Measurements from ENCODE around the gene BOK. TPM values are rescaled to one million over a fixed set of nuclear protein-coding genes. Genes with fewer than 3 reads are reported as not detected.
A peak's percentile ranks its signal among the peaks of the same experiment; 100 is the strongest.

BOK gene
- total and polyA plus RNA-seq, 9 of the 15 experiments (the other 6 are each of a cell fraction or from before 2014, with no cell fraction given), result 0.03 to 3.3 (median 2.0) TPM; not detected in 1

DNA sequence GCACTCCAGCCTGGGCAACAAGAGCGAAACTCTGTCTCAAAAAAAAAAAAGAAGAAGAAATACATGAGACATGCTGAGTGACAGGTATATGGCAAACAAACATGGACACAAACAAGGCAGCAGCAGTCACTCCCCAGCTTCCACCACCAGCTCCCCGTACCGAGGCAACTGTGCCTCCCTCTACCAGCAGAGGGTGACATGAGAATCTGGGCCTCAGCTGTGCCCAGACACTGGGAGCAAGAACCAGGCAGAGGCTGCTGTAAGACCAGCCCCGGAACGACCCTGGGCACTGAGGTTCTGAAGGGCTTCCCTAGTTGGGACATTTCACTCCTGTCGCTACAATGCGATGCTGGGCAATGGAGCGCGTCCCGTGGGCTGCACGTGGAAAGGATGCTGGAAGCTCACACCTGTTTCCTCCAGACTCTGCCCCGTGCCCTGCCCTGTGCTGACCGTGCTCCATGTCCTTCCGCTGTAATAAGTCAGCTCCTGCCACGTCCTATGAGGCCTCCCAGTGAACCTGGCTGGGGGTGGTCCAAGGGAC is 37.1 kb downstream of the BOK start:
- Histone ChIP-seq H3K4me1 (replicated peaks in 1 of 2; ENCODE audit: control insufficient read depth in 2 of 2, insufficient read depth in 2 of 2, low read length in 2 of 2) (no peaks in the 10 kb centered on the region), H3K79me2 (ENCODE audit: control insufficient read depth, insufficient read depth, low read length) (no peaks in the 10 kb centered on the region), H3K36me3 (ENCODE audit: control insufficient read depth, insufficient read depth, low read length) (peaks cover 55% of the 10 kb centered on the region; the same call in 1 of the 3 replicates), H3K27me3 (ENCODE audit: control insufficient read depth in 2 of 2, insufficient read depth in 2 of 2, low read length in 2 of 2) (no peaks in the 10 kb centered on the region), H3K4me3 (no peak overlapping the region), H3K27ac (ENCODE audit: extremely low read depth, low read depth, low read length) (no peak overlapping the region), H2AFZ (ENCODE audit: low read depth, low read length) (no peak overlapping the region), H3K4me2 (ENCODE audit: insufficient read depth, low read length) (no peak overlapping the region), H3K9ac (ENCODE audit: insufficient read depth in 1 of 2, low read depth in 2 of 2, low read length in 2 of 2) (peak overlapping the region in 1 of 2 experiments; percentile 52; a peak in 1 of 4 replicates), H4K20me1 (replicated peaks; ENCODE audit: control insufficient read depth, insufficient read depth, low read length) (no peaks in the 10 kb centered on the region), H3K9me3 (replicated peaks; ENCODE audit: control insufficient read depth, insufficient read depth, low read depth, low read length) (no peaks in the 10 kb centered on the region), H3K9me1 (ENCODE audit: control insufficient read depth, insufficient read depth, low read length) (no peaks in the 10 kb centered on the region)
- ChIA-PET CTCF (ENCODE audit: low intra/inter-chr PET ratio) (no interaction called here), POLR2A (no interaction called here)
- FAIRE-seq, result no peak
- TF ChIP-seq BRCA1 (IDR thresholded peaks at IDR 0.05) (no peak), BRCA1 (CRISPR knock-in tag; IDR thresholded peaks at IDR 0.05) (no peak), ZNF140 (CRISPR knock-in tag; IDR thresholded peaks at IDR 0.05) (no peak), SPI1 (IDR thresholded peaks at IDR 0.05; ENCODE audit: borderline replicate concordance, low read depth, low read length) (no peak), COPS2 (conservative IDR thresholded peaks at IDR 0.05) (no peak), GTF2E2 (tag; IDR thresholded peaks at IDR 0.05) (no peak), EGR1 (conservative IDR thresholded peaks at IDR 0.05) (no peak)
- TF ChIP-seq, protein P1, sequence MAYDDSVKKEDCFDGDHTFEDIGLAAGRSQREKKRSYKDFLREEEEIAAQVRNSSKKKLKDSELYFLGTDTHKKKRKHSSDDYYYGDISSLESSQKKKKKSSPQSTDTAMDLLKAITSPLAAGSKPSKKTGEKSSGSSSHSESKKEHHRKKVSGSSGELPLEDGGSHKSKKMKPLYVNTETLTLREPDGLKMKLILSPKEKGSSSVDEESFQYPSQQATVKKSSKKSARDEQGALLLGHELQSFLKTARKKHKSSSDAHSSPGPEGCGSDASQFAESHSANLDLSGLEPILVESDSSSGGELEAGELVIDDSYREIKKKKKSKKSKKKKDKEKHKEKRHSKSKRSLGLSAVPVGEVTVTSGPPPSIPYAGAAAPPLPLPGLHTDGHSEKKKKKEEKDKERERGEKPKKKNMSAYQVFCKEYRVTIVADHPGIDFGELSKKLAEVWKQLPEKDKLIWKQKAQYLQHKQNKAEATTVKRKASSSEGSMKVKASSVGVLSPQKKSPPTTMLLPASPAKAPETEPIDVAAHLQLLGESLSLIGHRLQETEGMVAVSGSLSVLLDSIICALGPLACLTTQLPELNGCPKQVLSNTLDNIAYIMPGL (CRISPR knock-in tag; IDR thresholded peaks at IDR 0.05), result no peak
- no peak for ATAC-seq
- intact Hi-C loops (cut with micrococcal nuclease) (no loop called here), in situ Hi-C loops (cut with MboI) (no loop called here)
- WGBS (ENCODE audit: insufficient coverage, low coverage, missing lambda C conversion rate), result 96% methylated on average over 14 of the region's 15 CpGs
- no peak for DNase-seq (ENCODE audit: extremely low read depth in 1 of 4, low spot score in 3 of 4)
- no TSS peak for BruUV-seq (replicated peaks)

Data from K562 (cell line).